HG03066 (cell line): ENCODE results near the gene FHIP2A.
"Not testable (repeated sequence)": the region's sequence is repeated elsewhere in the genome, so short reads cannot be mapped to it uniquely, and the experiment has no call there.

ENCODE experiments used
- ATAC-seq: cut with Tn5 transposase; IDR thresholded peaks from one replicate; pipeline ENCODE4 v1.9.1; 2021; ENCODE audit warnings: low read depth; ENCODE audit not compliant: unreplicated experiment

The FHIP2A gene

DNA sequence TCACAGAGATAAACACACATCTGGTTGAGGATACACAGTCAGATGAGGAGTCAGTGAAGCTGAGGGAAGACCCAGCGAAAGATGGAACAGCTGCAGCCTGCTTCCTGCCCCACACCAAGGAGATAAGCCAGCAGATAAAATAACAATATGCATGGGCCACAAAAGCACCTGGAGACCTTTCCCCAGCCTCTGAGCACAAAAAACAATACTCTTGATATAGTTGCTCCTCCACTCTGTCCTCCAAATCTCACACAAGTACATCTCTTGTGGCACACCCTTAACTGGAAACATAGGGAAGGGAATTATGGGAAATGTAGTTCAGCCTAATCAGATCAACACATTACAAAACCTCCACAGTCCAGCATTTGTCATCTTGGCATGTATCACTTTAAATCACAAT lies 9.7 kb upstream of the FHIP2A start:
- no peak for ATAC-seq

DNA sequence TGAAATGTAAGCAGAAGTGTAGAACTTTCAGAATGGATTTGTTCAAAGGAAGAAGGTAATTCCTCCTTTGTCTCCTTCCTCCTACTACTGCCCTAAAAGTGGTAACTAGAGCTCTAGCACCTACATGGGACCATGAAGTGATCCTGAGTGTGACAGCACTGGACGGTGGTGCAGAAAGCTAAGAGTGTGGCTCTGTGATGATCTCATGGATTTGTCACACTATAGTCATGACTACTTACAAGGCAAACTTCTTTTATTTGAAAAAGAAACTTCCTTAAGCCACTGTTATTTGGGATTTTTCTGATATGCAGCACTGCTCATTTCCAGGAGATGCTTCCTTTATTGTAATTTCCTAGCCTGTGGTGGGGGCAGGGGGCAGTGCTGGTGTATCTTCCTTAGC lies 5.8 kb upstream of the FHIP2A start:
- no peak for ATAC-seq

- no peak for ATAC-seq
These were observed 5.3 kb upstream of the FHIP2A start for GRCh38 chr10:114816308-114816707.

- ATAC-seq = no peak
These were observed 2.3 kb upstream of the FHIP2A start for GRCh38 chr10:114819322-114819721.

- ATAC-seq = peak; percentile 39
These were observed 399 bp downstream of the FHIP2A start for GRCh38 chr10:114821915-114822443.

DNA sequence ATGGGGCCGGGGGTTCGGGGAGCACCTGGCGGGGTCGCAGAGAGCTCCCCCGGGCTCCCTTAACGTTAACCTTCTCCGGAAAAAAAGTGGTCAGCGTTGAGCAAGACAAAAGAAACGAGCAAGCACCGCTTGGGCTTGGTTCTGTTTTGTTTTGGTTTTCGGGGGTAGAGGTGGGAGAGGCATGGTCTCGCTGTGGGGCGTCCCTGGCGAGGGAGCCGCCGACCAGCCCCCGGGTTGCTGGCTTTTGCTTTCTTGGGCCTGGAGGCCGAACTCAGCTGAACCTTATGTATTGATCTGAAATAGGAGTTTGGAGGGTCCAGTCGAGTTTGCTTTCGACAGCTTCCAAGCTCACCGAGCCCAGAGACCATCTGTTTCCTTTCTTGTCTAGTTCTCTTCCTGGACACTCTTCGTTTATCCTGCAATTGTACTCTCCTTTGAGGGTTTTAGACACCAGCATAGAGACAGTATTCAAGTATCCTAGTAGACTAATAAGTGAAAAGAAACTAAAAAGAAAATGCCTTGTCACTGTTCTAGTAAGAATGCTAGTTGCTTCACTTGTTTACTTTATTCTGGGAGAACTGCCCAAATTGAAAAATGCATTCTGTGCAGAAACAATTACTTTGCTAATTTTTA lies 980 bp downstream of the FHIP2A start:
- peak; percentile 22 for ATAC-seq

DNA sequence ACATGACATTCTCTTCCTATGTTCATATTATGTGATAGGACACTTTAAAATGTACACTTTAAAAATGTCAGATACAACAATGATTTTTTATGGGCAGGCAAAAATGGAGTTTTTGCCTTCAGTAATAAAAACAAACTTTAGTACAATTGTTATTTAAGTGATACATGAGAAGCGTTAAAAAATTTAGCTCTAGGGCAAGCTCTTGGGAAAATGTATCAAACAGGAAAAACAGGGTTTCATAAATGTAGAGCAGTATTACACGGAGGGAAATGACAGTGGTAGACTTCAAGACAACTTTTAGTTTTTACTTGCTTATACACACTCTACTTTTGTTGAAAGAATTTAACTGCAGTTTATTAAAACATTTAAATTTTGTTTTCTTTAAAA lies 1.5 kb downstream of the FHIP2A start:
- no peak for ATAC-seq

- no peak for ATAC-seq
These were observed 2.8 kb downstream of the FHIP2A start for GRCh38 chr10:114824391-114824790.

- ATAC-seq = peak; percentile 41
These were observed 4.1 kb downstream of the FHIP2A start for GRCh38 chr10:114825513-114826253.

DNA sequence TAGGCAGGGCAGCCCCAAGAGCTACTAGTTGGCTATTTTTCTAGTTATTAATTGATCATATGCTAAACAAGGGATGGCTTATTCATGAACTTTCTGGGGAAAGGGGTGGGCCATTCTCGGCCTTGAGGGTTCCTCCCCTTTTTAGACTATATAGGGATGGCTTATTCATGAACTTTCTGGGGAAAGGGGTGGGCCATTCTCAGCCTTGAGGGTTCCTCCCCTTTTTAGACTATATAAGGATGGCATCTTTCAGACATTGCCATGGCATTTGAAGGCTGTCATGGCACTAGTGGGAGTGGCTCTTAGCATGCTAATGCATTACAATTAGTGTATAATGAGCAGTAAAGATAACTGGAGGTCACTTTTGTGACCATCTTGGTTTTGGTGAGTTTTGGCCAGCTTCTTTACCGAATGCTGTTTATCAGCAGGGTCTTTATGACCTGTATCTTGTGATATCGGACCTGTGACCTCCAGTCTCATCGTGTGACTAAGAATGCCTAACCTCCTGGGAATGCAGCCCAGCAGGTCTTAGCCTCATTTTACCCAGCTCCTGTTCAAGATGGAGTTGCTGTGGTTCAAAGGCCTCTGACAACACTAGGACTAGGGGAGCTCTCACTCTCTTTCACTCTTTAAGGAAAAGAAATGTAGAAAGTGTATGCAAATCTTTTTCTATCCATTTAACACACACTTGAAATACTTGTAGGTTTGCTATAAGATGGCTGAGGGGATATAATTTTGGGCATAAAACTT lies 7.8 kb downstream of the FHIP2A start:
- ATAC-seq = no peak

DNA sequence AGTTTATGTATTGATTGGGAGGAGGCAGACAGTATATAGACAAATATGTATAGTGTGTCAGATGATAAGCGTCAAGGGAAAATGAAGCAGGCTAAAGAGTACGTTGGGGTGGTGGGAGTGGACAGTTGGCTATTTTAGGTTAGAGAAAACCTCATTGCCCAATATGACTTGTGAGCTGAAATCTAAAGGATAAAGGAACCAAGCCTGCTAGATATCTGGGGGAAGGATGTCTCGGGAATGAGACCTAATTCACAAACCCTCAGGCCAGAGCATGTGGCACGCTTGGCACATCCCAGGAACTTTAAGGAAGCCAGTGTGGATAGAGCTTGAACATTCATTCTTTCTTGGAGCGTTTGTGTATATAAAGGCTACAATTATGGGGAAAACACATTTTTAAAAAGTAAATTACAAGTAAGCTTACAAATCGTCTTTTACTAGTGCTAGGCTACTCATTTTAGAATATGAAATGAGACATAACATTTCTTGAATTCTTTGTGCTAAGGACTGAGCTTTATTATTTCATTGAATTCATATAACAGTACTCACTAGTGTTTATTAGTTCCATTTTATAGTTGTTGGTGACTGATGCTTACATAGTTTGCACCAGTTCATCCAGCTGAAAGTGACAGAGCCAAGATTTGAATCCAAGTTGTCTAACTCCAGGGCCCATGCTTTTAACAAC lies 9.7 kb downstream of the FHIP2A start:
- no peak for ATAC-seq

GRCh38 chr10:114837690-114838089 lies 16.1 kb downstream of the FHIP2A start:
- ATAC-seq = no peak

- no peak for ATAC-seq
These were observed 18.3 kb downstream of the FHIP2A start for GRCh38 chr10:114839901-114840300.

DNA sequence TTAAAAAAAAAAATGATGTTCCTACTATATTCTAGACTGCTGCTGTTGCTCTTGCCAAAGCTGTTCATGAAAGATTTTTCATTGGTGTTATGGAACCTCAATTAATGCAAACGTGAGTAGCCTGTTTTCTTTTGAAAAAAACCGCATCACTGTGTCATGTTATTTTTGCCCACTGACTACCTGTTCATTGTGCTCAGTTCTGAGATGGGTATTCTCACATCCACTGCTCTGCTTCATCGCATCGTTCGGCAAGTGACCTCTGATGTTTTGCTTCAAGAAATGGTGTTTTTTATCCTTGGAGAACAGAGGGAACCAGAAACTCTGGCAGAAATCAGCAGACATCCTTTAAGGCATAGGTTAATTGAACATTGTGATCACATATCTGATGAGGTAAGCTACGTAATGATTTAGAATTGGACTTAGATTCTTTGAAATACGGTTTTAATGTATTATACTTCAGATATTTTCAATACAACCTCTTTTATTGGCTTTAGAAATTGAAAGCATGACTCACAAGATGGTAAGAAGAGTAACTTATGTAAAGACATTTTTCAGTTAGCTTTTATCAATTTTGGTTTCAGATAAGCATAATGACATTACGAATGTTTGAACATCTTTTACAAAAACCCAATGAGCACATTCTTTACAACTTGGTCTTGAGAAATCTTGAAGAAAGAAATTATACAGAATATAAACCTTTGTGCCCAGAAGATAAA lies 24.6 kb downstream of the FHIP2A start:
- no peak for ATAC-seq

DNA sequence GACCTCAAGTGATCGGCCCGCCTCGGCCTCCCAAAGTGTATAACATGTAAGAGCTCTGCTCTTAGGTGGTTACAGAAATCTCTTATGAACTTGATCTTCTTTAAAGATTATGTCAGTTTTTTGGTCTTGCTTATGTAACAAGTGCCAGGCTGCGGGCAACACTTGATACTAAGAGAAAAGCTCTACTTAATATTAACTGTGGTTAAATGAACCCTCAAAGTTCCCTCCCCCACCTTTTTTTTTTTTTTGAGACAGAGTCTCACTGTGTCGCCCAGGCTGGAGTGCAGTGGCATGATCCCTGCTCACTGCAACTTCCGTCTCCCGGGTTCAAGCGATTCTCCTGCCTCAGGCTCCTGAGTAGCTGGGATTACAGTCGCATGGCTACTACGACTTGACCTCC lies 25.9 kb downstream of the FHIP2A start:
- ATAC-seq = not testable (repeated sequence)

- ATAC-seq = no peak
These were observed 28.1 kb downstream of the FHIP2A start for GRCh38 chr10:114849674-114850073.

DNA sequence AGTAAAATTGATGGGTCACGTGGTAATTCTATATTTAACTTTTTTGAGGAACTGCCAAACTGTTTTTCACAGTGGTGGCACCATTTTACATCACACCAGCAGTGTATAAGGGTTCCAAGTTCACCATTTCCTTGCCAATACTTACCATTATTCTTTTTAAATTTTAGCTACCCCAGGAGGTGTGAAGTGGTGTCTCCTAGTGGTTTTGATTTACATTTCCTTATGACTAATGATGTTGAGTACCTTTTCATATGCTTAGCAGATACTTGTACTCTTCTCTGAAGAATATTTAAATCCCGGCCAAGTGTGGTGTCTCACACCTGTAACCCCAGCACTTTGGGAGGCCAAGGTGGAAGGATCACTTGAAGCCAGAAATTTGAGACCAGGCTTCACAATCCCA lies 28.5 kb downstream of the FHIP2A start:
- ATAC-seq = no peak

DNA sequence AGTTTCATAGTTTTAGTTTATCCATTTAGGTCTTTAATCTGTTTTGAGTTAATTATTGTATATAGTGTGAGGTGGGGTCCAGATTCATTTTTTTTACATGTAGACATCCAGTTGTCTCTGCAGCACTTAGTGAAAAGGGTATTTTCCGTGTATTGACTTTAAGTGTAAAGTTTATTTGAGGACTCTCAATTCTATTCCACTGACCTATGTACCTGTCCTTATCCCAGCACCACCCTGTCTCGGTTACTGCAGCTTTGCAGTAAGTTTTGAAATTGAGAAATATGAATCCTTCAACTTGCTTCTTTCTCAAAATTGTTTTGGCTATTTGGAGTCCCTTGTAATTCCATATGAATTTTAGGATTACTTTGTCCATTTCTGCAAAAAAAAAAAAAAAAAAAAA lies 29.8 kb downstream of the FHIP2A start:
- no peak for ATAC-seq

- no peak for ATAC-seq
These were observed 30.6 kb downstream of the FHIP2A start for GRCh38 chr10:114852197-114852596.

DNA sequence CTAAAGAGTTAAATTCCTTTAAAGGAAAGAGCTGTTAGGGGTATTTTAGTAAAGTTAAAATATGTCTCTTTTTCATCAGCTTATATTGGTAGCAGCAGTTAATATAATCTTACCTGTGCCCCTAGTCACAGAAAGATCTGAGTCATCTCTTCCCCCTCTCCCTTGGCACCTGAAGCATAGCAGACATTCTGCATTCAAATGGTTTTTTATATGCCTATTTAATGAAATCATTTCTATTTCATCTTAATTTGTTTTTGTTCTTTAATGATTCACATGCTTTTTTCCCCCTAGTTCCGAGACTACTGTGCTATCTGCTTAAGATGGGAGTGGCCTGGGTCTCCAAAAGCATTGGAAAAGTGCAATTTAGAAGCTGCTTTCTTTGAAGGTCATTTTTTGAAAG lies 33.3 kb downstream of the FHIP2A start:
- no peak for ATAC-seq
